ENCODE data around the gene SRL.

GRCh38 chr16:4179020-4179419, 62.9 kb downstream of the SRL start:
- no peak for TF ChIP-seq TAF1 (IDR thresholded peaks at IDR 0.05; ENCODE audit: borderline replicate concordance, low read depth, low read length)
- TF ChIP-seq POLR2A (IDR thresholded peaks at IDR 0.05; ENCODE audit: low read depth, low read length): no peak
- TF ChIP-seq POLR2AphosphoS5 (IDR thresholded peaks at IDR 0.05; ENCODE audit: low read depth, low read length): no peak

Measured in GM12892 (cell line).